ENCODE results near the gene RMRP.

RMRP gene

DNA sequence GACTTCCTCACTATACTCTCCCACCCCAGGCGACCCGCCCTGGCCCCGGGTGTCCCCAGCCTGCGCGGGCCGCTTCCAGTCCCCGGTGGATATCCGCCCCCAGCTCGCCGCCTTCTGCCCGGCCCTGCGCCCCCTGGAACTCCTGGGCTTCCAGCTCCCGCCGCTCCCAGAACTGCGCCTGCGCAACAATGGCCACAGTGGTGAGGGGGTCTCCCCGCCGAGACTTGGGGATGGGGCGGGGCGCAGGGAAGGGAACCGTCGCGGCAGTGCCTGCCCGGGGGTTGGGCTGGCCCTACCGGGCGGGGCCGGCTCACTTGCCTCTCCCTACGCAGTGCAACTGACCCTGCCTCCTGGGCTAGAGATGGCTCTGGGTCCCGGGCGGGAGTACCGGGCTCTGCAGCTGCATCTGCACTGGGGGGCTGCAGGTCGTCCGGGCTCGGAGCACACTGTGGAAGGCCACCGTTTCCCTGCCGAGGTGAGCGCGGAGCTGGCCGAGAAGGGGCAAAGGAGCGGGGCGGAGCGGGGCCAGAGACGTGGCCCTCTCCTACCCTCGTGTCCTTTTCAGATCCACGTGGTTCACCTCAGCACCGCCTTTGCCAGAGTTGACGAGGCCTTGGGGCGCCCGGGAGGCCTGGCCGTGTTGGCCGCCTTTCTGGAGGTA is 18.0 kb upstream of the RMRP start:
- ChIA-PET POLR2A (interaction anchor here (0.8 to 1.6 kb wide), 2 partner anchors 11 to 21 kb away, joined by 3 to 5 read pairs; partner anchors contain the start of gene ARHGEF39), CTCF (no interaction called here)
- DNase-seq (ENCODE audit: extremely low spot score): no peak
- no peak for TF ChIP-seq ZNF384 (IDR thresholded peaks at IDR 0.05)
- TF ChIP-seq, protein P1, sequence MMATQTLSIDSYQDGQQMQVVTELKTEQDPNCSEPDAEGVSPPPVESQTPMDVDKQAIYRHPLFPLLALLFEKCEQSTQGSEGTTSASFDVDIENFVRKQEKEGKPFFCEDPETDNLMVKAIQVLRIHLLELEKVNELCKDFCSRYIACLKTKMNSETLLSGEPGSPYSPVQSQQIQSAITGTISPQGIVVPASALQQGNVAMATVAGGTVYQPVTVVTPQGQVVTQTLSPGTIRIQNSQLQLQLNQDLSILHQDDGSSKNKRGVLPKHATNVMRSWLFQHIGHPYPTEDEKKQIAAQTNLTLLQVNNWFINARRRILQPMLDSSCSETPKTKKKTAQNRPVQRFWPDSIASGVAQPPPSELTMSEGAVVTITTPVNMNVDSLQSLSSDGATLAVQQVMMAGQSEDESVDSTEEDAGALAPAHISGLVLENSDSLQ (IDR thresholded peaks at IDR 0.05): no peak

DNA sequence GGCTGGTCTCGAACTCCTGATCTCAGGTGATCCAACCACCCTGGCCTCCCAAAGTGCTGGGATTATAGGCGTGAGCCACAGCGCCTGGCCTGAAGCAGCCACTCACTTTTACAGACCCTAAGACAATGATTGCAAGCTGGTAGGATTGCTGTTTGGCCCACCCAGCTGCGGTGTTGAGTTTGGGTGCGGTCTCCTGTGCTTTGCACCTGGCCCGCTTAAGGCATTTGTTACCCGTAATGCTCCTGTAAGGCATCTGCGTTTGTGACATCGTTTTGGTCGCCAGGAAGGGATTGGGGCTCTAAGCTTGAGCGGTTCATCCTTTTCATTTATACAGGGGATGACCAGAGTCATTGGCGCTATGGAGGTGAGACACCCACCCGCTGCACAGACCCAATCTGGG is 17.4 kb upstream of the RMRP start:
- POLR2A ChIA-PET: no interaction called here

DNA sequence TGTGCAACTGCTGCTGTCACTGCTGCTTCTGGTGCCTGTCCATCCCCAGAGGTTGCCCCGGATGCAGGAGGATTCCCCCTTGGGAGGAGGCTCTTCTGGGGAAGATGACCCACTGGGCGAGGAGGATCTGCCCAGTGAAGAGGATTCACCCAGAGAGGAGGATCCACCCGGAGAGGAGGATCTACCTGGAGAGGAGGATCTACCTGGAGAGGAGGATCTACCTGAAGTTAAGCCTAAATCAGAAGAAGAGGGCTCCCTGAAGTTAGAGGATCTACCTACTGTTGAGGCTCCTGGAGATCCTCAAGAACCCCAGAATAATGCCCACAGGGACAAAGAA is 16.2 kb upstream of the RMRP start:
- ChIA-PET CTCF (no interaction called here), POLR2A (no interaction called here)
- TF ChIP-seq, protein P1 (IDR thresholded peaks at IDR 0.05): no peak
- no peak for TF ChIP-seq L3MBTL2 (conservative IDR thresholded peaks at IDR 0.05)
- DNase-seq (ENCODE audit: extremely low spot score): no peak

More for the DNA sequence above, 17.4 kb upstream of the RMRP start:
- TF ChIP-seq L3MBTL2 (conservative IDR thresholded peaks at IDR 0.05) (no peak), ELF4 (IDR thresholded peaks at IDR 0.05) (no peak), CTBP1 (IDR thresholded peaks at IDR 0.05; ENCODE audit: borderline replicate concordance) (no peak)
- CTCF ChIA-PET: no interaction called here
- no peak for DNase-seq (ENCODE audit: extremely low spot score)

DNA sequence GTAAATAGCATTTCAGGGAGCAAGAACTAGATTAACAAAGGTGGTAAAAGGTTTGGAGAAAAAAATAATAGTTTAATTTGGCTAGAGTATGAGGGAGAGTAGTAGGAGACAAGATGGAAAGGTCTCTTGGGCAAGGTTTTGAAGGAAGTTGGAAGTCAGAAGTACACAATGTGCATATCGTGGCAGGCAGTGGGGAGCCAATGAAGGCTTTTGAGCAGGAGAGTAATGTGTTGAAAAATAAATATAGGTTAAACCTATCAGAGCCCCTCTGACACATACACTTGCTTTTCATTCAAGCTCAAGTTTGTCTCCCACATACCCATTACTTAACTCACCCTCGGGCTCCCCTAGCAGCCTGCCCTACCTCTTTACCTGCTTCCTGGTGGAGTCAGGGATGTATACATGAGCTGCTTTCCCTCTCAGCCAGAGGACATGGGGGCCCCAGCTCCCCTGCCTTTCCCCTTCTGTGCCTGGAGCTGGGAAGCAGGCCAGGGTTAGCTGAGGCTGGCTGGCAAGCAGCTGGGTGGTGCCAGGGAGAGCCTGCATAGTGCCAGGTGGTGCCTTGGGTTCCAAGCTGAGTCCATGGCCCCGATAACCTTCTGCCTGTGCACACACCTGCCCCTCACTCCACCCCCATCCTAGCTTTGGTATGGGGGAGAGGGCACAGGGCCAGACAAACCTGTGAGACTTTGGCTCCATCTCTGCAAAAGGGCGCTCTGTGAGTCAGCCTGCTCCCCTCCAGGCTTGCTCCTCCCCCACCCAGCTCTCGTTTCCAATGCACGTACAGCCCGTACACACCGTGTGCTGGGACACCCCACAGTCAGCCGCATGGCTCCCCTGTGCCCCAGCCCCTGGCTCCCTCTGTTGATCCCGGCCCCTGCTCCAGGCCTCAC is 15.6 kb upstream of the RMRP start, which contains the start of gene CA9:
CA9 (plus strand) TSS at position 797 of the 893 bp plus-strand sequence; CDS start at position 829, 32 bp downstream.
- no peak for DNase-seq (ENCODE audit: extremely low spot score)
- POLR2A ChIA-PET: no interaction called here
- TF ChIP-seq L3MBTL2 (conservative IDR thresholded peaks at IDR 0.05): no peak
- TF ChIP-seq LEF1 (IDR thresholded peaks at IDR 0.05; ENCODE audit: borderline replicate concordance): no peak
- no peak for TF ChIP-seq ELF4 (IDR thresholded peaks at IDR 0.05)
- TF ChIP-seq BHLHE40 (IDR thresholded peaks at IDR 0.05; ENCODE audit: borderline replicate concordance): no peak
- TF ChIP-seq CTBP1 (IDR thresholded peaks at IDR 0.05; ENCODE audit: borderline replicate concordance): no peak
- no peak for TF ChIP-seq FOXA1 (IDR thresholded peaks at IDR 0.05)
- TF ChIP-seq FOXM1 (IDR thresholded peaks at IDR 0.05; ENCODE audit: borderline replicate concordance): no peak
- no peak for TF ChIP-seq HDGF (IDR thresholded peaks at IDR 0.05; ENCODE audit: borderline replicate concordance)
- TF ChIP-seq, protein P1 (IDR thresholded peaks at IDR 0.05): no peak
- no peak for TF ChIP-seq TARDBP (IDR thresholded peaks at IDR 0.05)
- no peak for TF ChIP-seq FOXK2 (IDR thresholded peaks at IDR 0.05)
- CTCF ChIA-PET: interaction anchor here (0.9 kb wide), 1 partner anchor 23 kb away, joined by 3 read pairs; no protein-coding TSS in a partner anchor

DNA sequence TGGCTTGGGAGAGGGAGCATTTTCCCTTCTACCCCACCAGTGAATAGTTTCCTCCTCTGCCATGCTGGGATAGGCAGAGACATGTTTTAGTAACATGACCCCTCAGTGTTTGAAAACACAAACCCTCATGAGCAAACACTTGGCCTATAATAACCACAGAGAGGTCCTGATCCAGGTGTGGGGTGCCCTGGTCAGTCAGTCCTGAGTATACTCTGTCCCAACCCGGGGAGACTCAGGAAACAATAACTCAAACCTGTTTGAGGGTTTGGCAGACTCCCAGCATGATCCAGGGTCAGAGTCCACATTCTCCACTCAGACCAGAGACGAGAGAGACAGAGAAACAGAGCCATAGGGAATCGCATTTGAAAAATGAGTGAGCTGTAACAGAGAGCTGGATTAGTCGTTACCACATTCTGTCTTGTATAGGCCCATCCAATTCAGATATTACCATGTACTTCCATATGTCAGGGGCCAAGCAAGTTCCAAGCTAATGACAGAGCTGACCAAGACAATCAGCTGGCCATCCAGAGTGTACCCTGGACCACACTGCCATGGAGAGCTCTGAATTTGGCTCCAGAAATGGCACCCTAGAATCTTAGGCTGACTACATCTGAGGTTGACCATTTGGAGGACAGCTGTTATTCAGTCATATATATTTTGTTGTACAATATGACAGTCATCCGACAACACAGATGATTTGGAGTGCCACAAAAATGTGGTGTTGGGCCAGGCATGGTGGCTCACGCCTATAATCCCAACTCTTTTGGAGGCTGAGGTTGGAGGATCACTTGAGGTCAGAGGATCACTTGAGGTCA is 11.7 kb upstream of the RMRP start:
- CTCF ChIA-PET: interaction anchor here (1.1 to 1.2 kb wide), 2 partner anchors 27 to 63 kb away, joined by 3 to 4 read pairs; partner anchors contain the start of gene CREB3
- TF ChIP-seq CTBP1 (IDR thresholded peaks at IDR 0.05; ENCODE audit: borderline replicate concordance): no peak
- no peak for TF ChIP-seq L3MBTL2 (conservative IDR thresholded peaks at IDR 0.05)
- no peak for TF ChIP-seq ZNF384 (IDR thresholded peaks at IDR 0.05)
- no peak for DNase-seq (ENCODE audit: extremely low spot score)
- POLR2A ChIA-PET: interaction anchor here (2.8 kb wide), 1 partner anchor 11 kb away, joined by 11 read pairs; the partner anchor contains the start of genes CCDC107 and RMRP

DNA sequence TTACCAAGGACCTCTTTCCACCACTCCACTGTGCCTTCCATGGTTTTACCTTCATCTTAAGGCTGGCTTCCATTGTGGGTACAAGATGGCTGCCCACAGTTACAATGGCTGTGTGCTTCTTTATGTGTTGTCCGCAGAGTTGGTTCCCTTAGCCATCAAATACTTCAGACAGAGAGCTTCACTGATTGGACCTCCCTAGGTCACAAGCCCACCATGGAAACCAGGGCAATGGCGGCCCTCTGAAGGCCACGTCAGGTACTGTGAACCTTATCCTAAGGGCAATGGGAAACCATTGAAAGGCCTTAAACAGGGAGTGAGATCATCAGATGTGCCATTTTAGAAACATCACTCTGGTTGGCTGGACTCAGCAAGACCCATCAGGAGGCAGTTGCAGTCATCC is 10.1 kb upstream of the RMRP start:
- CTCF ChIA-PET: no interaction called here
- DNase-seq (ENCODE audit: extremely low spot score): no peak
- POLR2A ChIA-PET: no interaction called here
- TF ChIP-seq FOXA1 (IDR thresholded peaks at IDR 0.05): no peak
- TF ChIP-seq BHLHE40 (IDR thresholded peaks at IDR 0.05; ENCODE audit: borderline replicate concordance): no peak
- TF ChIP-seq TARDBP (IDR thresholded peaks at IDR 0.05): no peak
- TF ChIP-seq, protein P1 (IDR thresholded peaks at IDR 0.05): no peak
- TF ChIP-seq HDGF (IDR thresholded peaks at IDR 0.05; ENCODE audit: borderline replicate concordance): no peak
- no peak for TF ChIP-seq FOXM1 (IDR thresholded peaks at IDR 0.05; ENCODE audit: borderline replicate concordance)
- TF ChIP-seq ARNT (IDR thresholded peaks at IDR 0.05): no peak
- no peak for TF ChIP-seq SUZ12 (IDR thresholded peaks at IDR 0.05)
- no peak for TF ChIP-seq NFRKB (IDR thresholded peaks at IDR 0.05)
- no peak for TF ChIP-seq ELF4 (IDR thresholded peaks at IDR 0.05)
